HepG2 (cell line): Measurements from ENCODE around the gene CHD9. TPM values are rescaled to one million over a fixed set of nuclear protein-coding genes. Genes with fewer than 3 reads are reported as not detected.
"Not testable (repeated sequence)": the region's sequence is repeated elsewhere in the genome, so short reads cannot be mapped to it uniquely, and the experiment has no call there.

Experiments
- ATAC-seq: fragments of 200-7000 bp; cut with Tn5 transposase; 3 replicates; pipeline ENCODE4 v1.9.1; 2020; ENCODE audit warnings: mild to moderate bottlenecking, moderate library complexity
- BruUV-seq: library from RNA; stranded (reverse); fragments of 400-500 nt; replicated peaks from 2 replicates; lab custom pipeline; 2021; lab: Mats Ljungman, UMichigan
- CTCF ChIA-PET: fragments of 300-600 bp; formaldehyde crosslinking; extraction: SDS; loops from one replicate; lab custom pipeline; 2021; ENCODE audit warnings: low total read pairs, inconsistent platforms, low intra/inter-chr PET ratio; lab: Yijun Ruan, JAX
- POLR2A ChIA-PET: fragments of 350-600 bp; sonication (Branson Sonifier 250); formaldehyde crosslinking; loops from one replicate; lab custom pipeline; 2020; ENCODE audit warnings: antibody characterized with exemption, inconsistent platforms; lab: Yijun Ruan, JAX
- DNase-seq: peaks from one replicate; pipeline ENCODE4 v3.0.0-alpha.2; 2015; ENCODE audit warnings: low spot score
- FAIRE-seq: peaks from 3 replicates; lab custom pipeline; 2011; peaks lifted over from hg19 to GRCh38; lab: Jason Lieb, UNC
- H2AFZ ChIP-seq: one replicate; pipeline ENCODE4 v1.6.1; 2011; ENCODE audit warnings: low read length, inconsistent platforms
- H3K27ac ChIP-seq: fragments of 300-600 bp; 3 replicates; pipeline ENCODE4 v1.8.0; 2011; ENCODE audit warnings: mixed run types, mild to moderate bottlenecking, mixed read lengths, low read length, inconsistent platforms; ENCODE audit not compliant: insufficient read depth; ENCODE audit errors: extremely low read length
- H3K27me3 ChIP-seq, 2 experiments: fragments of 200-600 bp in 1 of 2; 2 replicates in 1 of 2; 3 replicates in 1 of 2; pipeline versions ENCODE4 v1.6.0 to v1.8.0; 2011; ENCODE audit warnings: low read length in 2 of 2, mild to moderate bottlenecking in 2 of 2, moderate library complexity in 2 of 2, inconsistent platforms in 1 of 2; ENCODE audit not compliant: insufficient read depth in 2 of 2, control insufficient read depth in 1 of 2
- H3K36me3 ChIP-seq, 2 experiments: fragments of 200-600 bp in 1 of 2; replicated peaks in 1 of 2; 2 replicates in 1 of 2; 3 replicates in 1 of 2; pipeline versions ENCODE4 v1.5.1 to v1.8.0; 2011; ENCODE audit warnings: low read length in 2 of 2, inconsistent platforms in 1 of 2; ENCODE audit not compliant: insufficient read depth in 2 of 2, control insufficient read depth in 1 of 2
- H3K4me1 ChIP-seq: 2 replicates; pipeline ENCODE4 v1.5.1; 2012; ENCODE audit warnings: low read length, inconsistent platforms; ENCODE audit not compliant: insufficient read depth
- H3K4me2 ChIP-seq: 2 replicates; pipeline ENCODE4 v1.6.0; 2011; ENCODE audit warnings: low read depth, low read length, inconsistent platforms
- H3K4me3 ChIP-seq, 3 experiments: fragments of 200-600 bp in 1 of 3; sonication (generic), shearing (Covaris generic) in 1 of 3; replicated peaks in 1 of 3; 2 replicates each; pipeline ENCODE4 v1.5.1; 2011 to 2016; ENCODE audit warnings: low read length in 3 of 3, inconsistent platforms in 2 of 3, low read depth in 2 of 3, mild to moderate bottlenecking in 2 of 3, control low read depth in 1 of 3, mixed read lengths in 1 of 3; ENCODE audit not compliant: insufficient read depth in 1 of 3
- H3K79me2 ChIP-seq: one replicate; pipeline ENCODE4 v1.6.1; 2011; ENCODE audit warnings: low read length, inconsistent platforms; ENCODE audit not compliant: insufficient read depth
- H3K9ac ChIP-seq: 2 replicates; pipeline ENCODE4 v1.6.0; 2011; ENCODE audit warnings: mild to moderate bottlenecking, low read depth, low read length, inconsistent platforms; ENCODE audit not compliant: insufficient read depth
- H3K9me3 ChIP-seq: 2 replicates; pipeline ENCODE4 v1.5.1; 2012; ENCODE audit warnings: mild to moderate bottlenecking, low read length
- H4K20me1 ChIP-seq: 2 replicates; pipeline ENCODE4 v1.6.0; 2011; ENCODE audit warnings: inconsistent platforms, mild to moderate bottlenecking, low read length, moderate library complexity; ENCODE audit not compliant: insufficient read depth
- CBX1 ChIP-seq: IDR thresholded peaks from one replicate; pipeline ENCODE4 v1.6.1; 2016; ENCODE audit warnings: antibody characterized with exemption, low read depth
- CBX5 ChIP-seq: sonication (generic); formaldehyde crosslinking; IDR thresholded peaks from 2 replicates; pipeline ENCODE4 v1.4.0; 2020; ENCODE audit warnings: missing genetic modification reagents, borderline replicate concordance
- SETDB1 ChIP-seq: sonication (generic); formaldehyde crosslinking; IDR thresholded peaks from 2 replicates; pipeline ENCODE4 v1.5.1; 2020; ENCODE audit warnings: missing genetic modification reagents, mild to moderate bottlenecking, borderline replicate concordance
- WGBS: methylation state at CpG from one replicate; pipeline ENCODE4 v1.1.6; 2017; ENCODE audit warnings: low lambda C conversion rate; 5-methylcytosine and 5-hydroxymethylcytosine counted together
- in situ Hi-C: cut with HindIII; loops from 2 replicates; pipeline ENCODE4 v1.10.0; 2017; ENCODE audit warnings: low pct_unique_long_range_greater_than_20kb; ENCODE audit not compliant: extremely low pct_ligation_motif_present
- intact Hi-C: fragments of 100-400 bp; cut with micrococcal nuclease; formaldehyde crosslinking; loops from one replicate; pipeline ENCODE4 v1.10.0; 2022; ENCODE audit not compliant: unreplicated experiment
- polyA plus RNA-seq, 8 experiments: library from polyadenylated mRNA; depleted of rRNA in 3 of 8; stranded (reverse) in 7 of 8; unstranded in 1 of 8; fragments of >200 nt; fragmentation: Illumina TruSeq in 4 of 8; extraction: Trizol in 4 of 8; gene quantifications; 2 replicates each; pipeline versions ENCODE4 v1.2.1 to v1.2.3, GENCODE V29; 2011 to 2016; ENCODE audit warnings: low read depth in 4 of 8, missing spikeins in 1 of 8, mixed read lengths in 1 of 8; ENCODE audit not compliant: insufficient read depth in 1 of 8
- total RNA-seq, 5 experiments: library from RNA; depleted of rRNA; stranded (reverse); fragments of >200 nt; fragmentation: Illumina TruSeq; extraction: Trizol; gene quantifications; 2 replicates each; pipeline ENCODE4 v1.2.3, GENCODE V29; 2016; ENCODE audit warnings: low read depth in 1 of 5
- TF ChIP-seq, protein P1 (sequence below): sonication (generic); formaldehyde crosslinking; IDR thresholded peaks from 2 replicates; pipeline ENCODE4 v1.5.0; 2020; ENCODE audit warnings: missing genetic modification reagents, mild to moderate bottlenecking, borderline replicate concordance
- TF ChIP-seq, protein P2 (sequence below): sonication (generic); formaldehyde crosslinking; IDR thresholded peaks from 2 replicates; pipeline ENCODE4 v1.5.1; 2020; ENCODE audit warnings: mild to moderate bottlenecking, missing genetic modification reagents

The CHD9 gene
- total and polyA plus RNA-seq, 2 of the 13 experiments (the other 11 are each of a cell fraction or from before 2014, with no cell fraction given): 23.4 to 27.7 TPM

DNA sequence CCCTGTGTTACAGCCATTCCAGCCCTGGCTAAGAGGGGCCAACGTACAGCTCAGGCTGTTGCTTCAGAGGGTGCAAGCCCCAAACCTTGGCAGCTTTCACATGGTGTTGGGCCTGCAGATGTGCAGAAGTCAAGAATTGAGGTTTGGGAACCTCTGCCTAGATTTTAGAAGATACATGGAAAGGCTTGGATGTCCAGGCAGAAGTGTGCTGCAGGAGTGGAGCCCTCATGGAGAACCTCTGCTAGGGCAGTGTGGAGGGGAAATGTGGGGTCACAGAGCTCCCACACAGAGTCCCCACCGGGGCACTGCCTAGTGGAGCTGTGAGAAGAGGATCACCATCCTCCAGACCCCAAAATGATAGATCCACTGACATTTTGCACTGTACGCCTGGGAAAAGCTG is 130.9 kb downstream of the CHD9 start:
- H3K4me3 ChIP-seq, DNase-seq, intact Hi-C loops, H3K79me2 ChIP-seq, H3K9ac ChIP-seq, H3K27me3 ChIP-seq, H3K27ac ChIP-seq, ATAC-seq, H2AFZ ChIP-seq, BruUV-seq, FAIRE-seq, H3K4me2 ChIP-seq, in situ Hi-C loops, H3K4me1 ChIP-seq, H4K20me1 ChIP-seq, CTCF ChIA-PET, POLR2A ChIA-PET: not testable (repeated sequence)
- H3K36me3 ChIP-seq: peaks cover 3 to 10% of the 10 kb centered on the region in 2 experiments; a peak in 3 of 5 replicates
- 92% methylated on average over 3 of the region's 3 CpGs for WGBS
- peaks cover 27% of the 10 kb centered on the region for H3K9me3 ChIP-seq
- TF ChIP-seq SETDB1 (peak; percentile 68; the same call in 1 of the 2 replicates), CBX1 (peak; percentile 68), CBX5 (CRISPR knock-in tag) (peak; percentile 33; the same call in 1 of the 2 replicates)
- TF ChIP-seq, protein P1, sequence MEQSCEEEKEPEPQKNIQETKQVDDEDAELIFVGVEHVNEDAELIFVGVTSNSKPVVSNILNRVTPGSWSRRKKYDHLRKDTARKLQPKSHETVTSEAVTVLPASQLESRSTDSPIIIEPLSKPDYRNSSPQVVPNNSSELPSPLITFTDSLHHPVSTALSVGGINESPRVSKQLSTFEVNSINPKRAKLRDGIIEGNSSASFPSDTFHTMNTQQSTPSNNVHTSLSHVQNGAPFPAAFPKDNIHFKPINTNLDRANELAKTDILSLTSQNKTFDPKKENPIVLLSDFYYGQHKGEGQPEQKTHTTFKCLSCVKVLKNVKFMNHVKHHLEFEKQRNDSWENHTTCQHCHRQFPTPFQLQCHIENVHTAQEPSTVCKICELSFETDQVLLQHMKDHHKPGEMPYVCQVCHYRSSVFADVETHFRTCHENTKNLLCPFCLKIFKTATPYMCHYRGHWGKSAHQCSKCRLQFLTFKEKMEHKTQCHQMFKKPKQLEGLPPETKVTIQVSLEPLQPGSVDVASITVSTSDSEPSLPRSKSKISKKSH: peak; percentile 94
- TF ChIP-seq, protein P2, sequence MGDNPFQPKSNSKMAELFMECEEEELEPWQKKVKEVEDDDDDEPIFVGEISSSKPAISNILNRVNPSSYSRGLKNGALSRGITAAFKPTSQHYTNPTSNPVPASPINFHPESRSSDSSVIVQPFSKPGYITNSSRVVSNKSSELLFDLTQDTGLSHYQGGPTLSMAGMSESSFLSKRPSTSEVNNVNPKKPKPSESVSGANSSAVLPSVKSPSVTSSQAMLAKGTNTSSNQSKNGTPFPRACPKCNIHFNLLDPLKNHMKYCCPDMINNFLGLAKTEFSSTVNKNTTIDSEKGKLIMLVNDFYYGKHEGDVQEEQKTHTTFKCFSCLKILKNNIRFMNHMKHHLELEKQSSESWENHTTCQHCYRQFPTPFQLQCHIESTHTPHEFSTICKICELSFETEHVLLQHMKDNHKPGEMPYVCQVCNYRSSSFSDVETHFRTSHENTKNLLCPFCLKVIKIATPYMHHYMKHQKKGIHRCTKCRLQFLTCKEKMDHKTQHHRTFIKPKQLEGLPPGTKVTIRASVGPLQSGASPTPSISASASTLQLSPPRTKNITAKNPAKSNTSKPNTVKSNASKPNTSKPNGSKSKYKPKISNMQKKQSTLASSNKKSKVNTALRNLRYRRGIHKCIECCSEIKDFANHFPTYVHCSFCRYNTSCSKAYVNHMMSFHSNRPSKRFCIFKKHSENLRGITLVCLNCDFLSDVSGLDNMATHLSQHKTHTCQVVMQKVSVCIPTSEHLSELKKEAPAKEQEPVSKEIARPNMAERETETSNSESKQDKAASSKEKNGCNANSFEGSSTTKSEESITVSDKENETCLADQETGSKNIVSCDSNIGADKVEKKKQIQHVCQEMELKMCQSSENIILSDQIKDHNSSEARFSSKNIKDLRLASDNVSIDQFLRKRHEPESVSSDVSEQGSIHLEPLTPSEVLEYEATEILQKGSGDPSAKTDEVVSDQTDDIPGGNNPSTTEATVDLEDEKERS (CRISPR knock-in tag): peak; percentile 92
